LoVo (cell line): Measurements from ENCODE around the gene EBF3.

ENCODE experiments used
- DNase-seq: peaks from one replicate; pipeline ENCODE4 v3.0.0-alpha.2; 2016; ENCODE audit warnings: low spot score

The EBF3 gene

GRCh38 chr10:129970465-129971364 lies 6.6 kb upstream of the EBF3 start:
- DNase-seq: no peak

- no peak for DNase-seq
These were observed 5.9 kb upstream of the EBF3 start for GRCh38 chr10:129969911-129970464.

- no peak for DNase-seq
These were observed 5.3 kb upstream of the EBF3 start for GRCh38 chr10:129969184-129969910.

GRCh38 chr10:129968853-129969183 lies 4.7 kb upstream of the EBF3 start:
- no peak for DNase-seq

GRCh38 chr10:129968020-129968852 lies 4.2 kb upstream of the EBF3 start:
- DNase-seq: no peak

- no peak for DNase-seq
These were observed 3.5 kb upstream of the EBF3 start for GRCh38 chr10:129967579-129968019.

- no peak for DNase-seq
These were observed 3.0 kb upstream of the EBF3 start for GRCh38 chr10:129966889-129967578.

- DNase-seq: no peak
These were observed 2.4 kb upstream of the EBF3 start for GRCh38 chr10:129966370-129966888.

- DNase-seq: no peak
These were observed 1.9 kb upstream of the EBF3 start for GRCh38 chr10:129965959-129966358.

GRCh38 chr10:129965425-129965808 lies 1.3 kb upstream of the EBF3 start:
- DNase-seq: no peak

- DNase-seq: no peak
These were observed 744 bp upstream of the EBF3 start for GRCh38 chr10:129964611-129965424.

GRCh38 chr10:129962872-129963640 lies 1.0 kb downstream of the EBF3 start:
- no peak for DNase-seq

GRCh38 chr10:129962031-129962871 lies 1.8 kb downstream of the EBF3 start:
- no peak for DNase-seq

GRCh38 chr10:129961157-129961701 lies 2.8 kb downstream of the EBF3 start:
- DNase-seq: no peak

- DNase-seq: no peak
These were observed 3.5 kb downstream of the EBF3 start for GRCh38 chr10:129960481-129961156.

- no peak for DNase-seq
These were observed 4.3 kb downstream of the EBF3 start for GRCh38 chr10:129959544-129960480.
